Caco-2 (cell line): Measurements from ENCODE around the gene KDM4B. TPM values are rescaled to one million over a fixed set of nuclear protein-coding genes. Genes with fewer than 3 reads are reported as not detected.

Experiments
- BruUV-seq: library from RNA; stranded (reverse); fragments of 400-500 nt; replicated peaks from 2 replicates; lab custom pipeline; 2021; lab: Mats Ljungman, UMichigan
- CTCF ChIA-PET: fragments of 300-600 bp; sonication (Branson Sonifier 250); formaldehyde crosslinking; loops from one replicate; lab custom pipeline; 2022; ENCODE audit warnings: antibody characterized with exemption; lab: Charles Lee
- POLR2A ChIA-PET: fragments of 300-600 bp; sonication (Branson Sonifier 250); formaldehyde crosslinking; loops from one replicate; lab custom pipeline; 2022; ENCODE audit warnings: antibody characterized with exemption; lab: Charles Lee
- DNase-seq, 2 experiments: peaks; one replicate each; pipeline versions ENCODE4 v3.0.0 to v3.0.0-alpha.2; 2020 to 2022
- H3K27me3 ChIP-seq: replicated peaks from 2 replicates; pipeline ENCODE4 v1.6.0; 2011; ENCODE audit warnings: low read length; ENCODE audit not compliant: control insufficient read depth, insufficient read depth
- H3K36me3 ChIP-seq: 2 replicates; pipeline ENCODE4 v1.5.1; 2011; ENCODE audit warnings: low read length; ENCODE audit not compliant: control insufficient read depth, insufficient read depth
- H3K4me1 ChIP-seq: fragments of 250-450 bp; sonication (Bioruptor Pico); 2 replicates; pipeline ENCODE4 v1.5.1; 2020; ENCODE audit warnings: mild to moderate bottlenecking
- H3K4me3 ChIP-seq: 2 replicates; pipeline ENCODE4 v1.5.1; 2011; ENCODE audit warnings: low read depth, mild to moderate bottlenecking, control low read depth, low read length
- H3K9me3 ChIP-seq: fragments of 250-450 bp; sonication (Bioruptor Pico); 2 replicates; pipeline ENCODE4 v1.5.1; 2020; ENCODE audit warnings: mild to moderate bottlenecking, moderate library complexity
- H3K27ac Mint-ChIP-seq: one replicate; pipeline ENCODE4 v1.8.0; 2022; ENCODE audit warnings: mixed read lengths; ENCODE audit not compliant: unreplicated experiment
- H3K27me3 Mint-ChIP-seq: one replicate; pipeline ENCODE4 v1.8.0; 2022; ENCODE audit warnings: mixed read lengths; ENCODE audit not compliant: insufficient read depth, unreplicated experiment
- H3K36me3 Mint-ChIP-seq: one replicate; pipeline ENCODE4 v1.8.0; 2022; ENCODE audit warnings: mild to moderate bottlenecking, mixed read lengths; ENCODE audit not compliant: insufficient read depth, unreplicated experiment
- H3K4me1 Mint-ChIP-seq: one replicate; pipeline ENCODE4 v1.8.0; 2022; ENCODE audit warnings: low read depth, mixed read lengths; ENCODE audit not compliant: unreplicated experiment
- H3K4me3 Mint-ChIP-seq: one replicate; pipeline ENCODE4 v1.8.0; 2022; ENCODE audit warnings: mild to moderate bottlenecking, moderate library complexity, mixed read lengths; ENCODE audit not compliant: unreplicated experiment
- H3K9me3 Mint-ChIP-seq: one replicate; pipeline ENCODE4 v1.8.0; 2022; ENCODE audit warnings: mixed read lengths; ENCODE audit not compliant: unreplicated experiment
- CTCF ChIP-seq, 2 experiments: fragments of 200-600 bp in 1 of 2; IDR thresholded peaks; 1 replicate in 1 of 2; 2 replicates in 1 of 2; pipeline versions ENCODE4 v1.5.1 to v1.8.0; 2011 to 2022; ENCODE audit warnings: antibody characterized with exemption in 1 of 2, control low read depth in 1 of 2, inconsistent platforms in 1 of 2, low read depth in 1 of 2, low read length in 1 of 2, mild to moderate bottlenecking in 1 of 2, moderate library complexity in 1 of 2; ENCODE audit not compliant: insufficient read depth in 1 of 2, severe bottlenecking in 1 of 2, unreplicated experiment in 1 of 2
- intact Hi-C: fragments of 100-400 bp; cut with micrococcal nuclease; formaldehyde crosslinking; loops from one replicate; pipeline ENCODE4 v1.10.0; 2022; ENCODE audit not compliant: unreplicated experiment
- total RNA-seq: library from RNA; stranded (reverse); gene quantifications from 2 replicates; pipeline ENCODE4 v1.2.3, GENCODE V29; 2022

Gene KDM4B
- total RNA-seq, 1 experiment from 2014 or later = 27.4 TPM

GRCh38 chr19:5076440-5077208 is 107.7 kb downstream of the KDM4B start:
- CTCF ChIA-PET = no interaction called here
- BruUV-seq = no TSS peak
- POLR2A ChIA-PET = no interaction called here

DNA sequence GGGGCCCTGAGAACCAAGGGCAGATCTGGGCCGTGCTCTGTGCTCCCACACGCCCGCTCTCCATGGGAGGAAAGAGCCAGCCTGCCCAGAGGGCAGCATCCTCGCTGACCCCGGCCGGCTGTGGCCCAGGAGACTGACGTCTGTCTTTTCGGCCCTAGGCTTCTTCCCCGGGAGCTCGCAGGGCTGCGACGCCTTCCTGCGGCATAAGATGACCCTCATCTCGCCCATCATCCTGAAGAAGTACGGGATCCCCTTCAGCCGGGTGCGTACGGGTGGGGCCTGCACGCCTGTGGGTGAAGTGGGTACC is 108.2 kb downstream of the KDM4B start:
- intact Hi-C loops = no loop called here
- TF ChIP-seq CTCF (IDR thresholded peaks at IDR 0.05; ENCODE audit: insufficient read depth in 1 of 2, low read depth in 1 of 2, low read length in 1 of 2, severe bottlenecking in 1 of 2, unreplicated experiment in 1 of 2) = no peak
- Mint-ChIP-seq H3K4me3 (no peak overlapping the region), H3K27me3 (no peaks in the 10 kb centered on the region), H3K4me1 (no peaks in the 10 kb centered on the region), H3K36me3 (peaks cover 15% of the 10 kb centered on the region), H3K9me3 (no peaks in the 10 kb centered on the region), H3K27ac (no peak overlapping the region)
- no peak for DNase-seq
- Histone ChIP-seq H3K4me3 (no peak overlapping the region), H3K36me3 (0 out of 2 replicates have a peak, but pooled peaks cover 2% of the 10 kb centered on the region), H3K27me3 (no peaks in the 10 kb centered on the region), H3K9me3 (no peaks in the 10 kb centered on the region), H3K4me1 (no peaks in the 10 kb centered on the region)
- ChIA-PET POLR2A (no interaction called here), CTCF (no interaction called here)
- BruUV-seq = no TSS peak

More at GRCh38 chr19:5076440-5077208, 107.7 kb downstream of the KDM4B start:
- DNase-seq = no peak
- no peaks in the 10 kb centered on the region for H3K4me1 Mint-ChIP-seq
- H3K27me3 Mint-ChIP-seq = no peaks in the 10 kb centered on the region
- Histone ChIP-seq H3K4me3 (no peak overlapping the region), H3K36me3 (no peaks in the 10 kb centered on the region), H3K4me1 (no peaks in the 10 kb centered on the region), H3K9me3 (no peaks in the 10 kb centered on the region), H3K27me3 (no peaks in the 10 kb centered on the region)
- no peak overlapping the region for H3K27ac Mint-ChIP-seq
- intact Hi-C loops = no loop called here
- no peak overlapping the region for H3K4me3 Mint-ChIP-seq
- no peaks in the 10 kb centered on the region for H3K9me3 Mint-ChIP-seq
- no peak for TF ChIP-seq CTCF (IDR thresholded peaks at IDR 0.05; ENCODE audit: insufficient read depth in 1 of 2, low read depth in 1 of 2, low read length in 1 of 2, severe bottlenecking in 1 of 2, unreplicated experiment in 1 of 2)
- H3K36me3 Mint-ChIP-seq = peaks cover 15% of the 10 kb centered on the region

DNA sequence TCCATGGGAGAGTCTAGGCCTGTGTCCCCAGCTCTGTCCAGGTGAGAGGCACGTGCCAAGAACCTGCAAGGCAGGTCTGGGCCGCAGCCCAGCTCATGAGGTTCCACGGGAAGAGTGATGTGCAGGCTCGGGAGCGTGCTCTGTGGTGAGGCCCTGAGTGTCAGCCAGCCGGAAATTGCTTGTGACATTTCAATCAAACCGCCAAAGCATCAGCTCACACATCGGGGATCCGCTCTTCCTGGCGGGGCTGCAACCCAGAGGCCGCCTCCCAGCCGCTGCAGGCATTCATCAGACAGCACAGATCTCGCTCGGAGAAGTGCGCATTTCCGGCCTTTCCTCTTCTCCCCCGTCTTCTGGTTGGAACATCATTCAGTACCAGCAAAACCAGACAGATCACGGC is 109.3 kb downstream of the KDM4B start:
- no TSS peak for BruUV-seq
- Mint-ChIP-seq H3K9me3 (no peaks in the 10 kb centered on the region), H3K4me1 (no peaks in the 10 kb centered on the region), H3K27me3 (no peaks in the 10 kb centered on the region), H3K36me3 (peaks cover 11% of the 10 kb centered on the region), H3K27ac (no peak overlapping the region), H3K4me3 (no peak overlapping the region)
- DNase-seq = no peak
- Histone ChIP-seq H3K4me1 (no peaks in the 10 kb centered on the region), H3K27me3 (no peaks in the 10 kb centered on the region), H3K9me3 (no peaks in the 10 kb centered on the region), H3K36me3 (0 out of 2 replicates have a peak, but pooled peaks cover 2% of the 10 kb centered on the region), H3K4me3 (no peak overlapping the region)
- intact Hi-C loops = no loop called here
- TF ChIP-seq CTCF (IDR thresholded peaks at IDR 0.05; ENCODE audit: insufficient read depth in 1 of 2, low read depth in 1 of 2, low read length in 1 of 2, severe bottlenecking in 1 of 2, unreplicated experiment in 1 of 2) = no peak
- ChIA-PET POLR2A (no interaction called here), CTCF (no interaction called here)
